Inferior parietal cortex (tissue), 1 donor: ENCODE data around the gene MTUS2.

Experiments used
- DNase-seq: peaks from one replicate; pipeline ENCODE4 v3.0.0-alpha.2; 2016; ENCODE audit errors: extremely low spot score

MTUS2 gene

DNA sequence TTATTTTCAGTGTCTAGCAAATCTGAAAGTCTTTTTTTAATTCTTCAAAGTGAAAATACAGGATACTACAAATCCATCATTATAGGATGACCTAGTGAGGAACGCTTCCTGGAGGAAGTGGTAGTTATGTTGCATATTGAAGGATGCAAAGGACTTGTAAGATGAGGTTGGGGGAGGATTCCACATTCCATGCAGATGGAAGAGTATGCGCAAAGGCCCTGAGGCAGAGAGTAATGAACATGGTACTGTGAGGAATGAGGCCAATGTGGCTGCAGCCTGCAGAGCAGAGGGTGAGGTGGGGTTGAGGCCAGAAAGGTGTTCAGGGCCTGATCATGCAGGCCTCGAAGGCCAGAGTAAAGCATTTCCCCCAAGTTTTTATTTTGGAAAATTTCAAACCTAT is 202.8 kb downstream of the MTUS2 start:
- DNase-seq = no peak

- no peak for DNase-seq
Measured at GRCh38 chr13:29024783-29025182, 204.6 kb downstream of the MTUS2 start.

DNA sequence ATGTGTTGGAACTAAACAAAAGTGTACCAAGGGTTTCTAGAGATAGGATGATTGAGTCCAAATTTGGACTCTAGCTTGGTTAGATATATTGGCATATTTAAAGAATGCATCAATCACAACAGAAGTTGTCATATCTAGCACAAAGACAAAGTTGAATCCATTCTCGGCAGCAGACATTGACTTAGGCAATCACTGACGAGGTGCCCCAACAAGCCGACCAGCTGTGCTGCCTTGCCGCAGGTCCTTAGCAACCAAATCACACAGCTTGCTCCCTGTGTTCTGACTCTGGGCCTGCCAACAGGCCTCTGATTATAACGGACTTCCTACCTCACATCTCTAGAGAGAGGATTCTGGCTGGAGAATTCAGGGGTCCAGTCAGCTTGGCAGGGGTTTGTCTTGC is 208.7 kb downstream of the MTUS2 start:
- DNase-seq = no peak

GRCh38 chr13:29038700-29039099 is 218.6 kb downstream of the MTUS2 start:
- no peak for DNase-seq

DNA sequence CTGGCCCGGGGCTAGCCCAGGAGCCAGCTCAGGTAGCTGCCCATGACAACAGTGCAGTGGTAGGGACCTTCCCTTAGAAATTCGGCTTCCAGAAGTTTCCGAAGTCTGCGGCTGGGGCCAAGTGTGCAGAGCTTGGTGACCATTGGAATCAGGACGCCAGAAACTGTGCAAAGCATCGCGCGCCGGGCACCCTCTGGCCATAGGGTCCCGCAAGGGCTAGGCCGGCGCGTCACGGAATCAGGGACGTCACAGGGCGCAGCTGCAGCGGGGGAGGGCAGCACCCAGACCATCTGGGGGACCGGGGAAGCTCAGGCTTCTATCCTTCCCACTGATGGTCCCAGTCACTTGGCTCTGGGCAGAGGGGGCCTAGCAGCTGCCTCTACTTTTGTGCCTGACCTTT is 219.1 kb downstream of the MTUS2 start:
- DNase-seq = no peak

- no peak for DNase-seq
Measured at GRCh38 chr13:29046588-29046987, 226.4 kb downstream of the MTUS2 start.

DNA sequence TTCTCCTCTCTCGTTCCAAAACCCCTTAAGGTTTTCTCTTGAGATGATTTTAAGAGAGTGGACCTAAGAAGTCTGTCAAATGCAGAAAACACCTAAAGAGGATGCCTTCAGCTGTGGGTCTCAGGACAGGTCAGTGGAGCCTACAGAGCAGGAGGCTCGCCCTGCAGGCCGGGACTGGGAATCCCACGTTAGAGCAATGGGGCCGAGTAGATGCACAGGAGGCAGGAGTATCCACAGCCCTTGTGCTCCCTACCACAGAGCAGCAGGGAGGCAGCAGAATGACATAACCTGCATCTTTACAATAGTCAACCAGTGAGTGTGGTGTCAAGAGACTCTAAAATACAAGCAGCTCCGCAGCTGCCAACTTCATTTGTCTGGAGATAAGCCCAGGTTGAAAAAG is 229.4 kb downstream of the MTUS2 start:
- DNase-seq = no peak

GRCh38 chr13:29050719-29051118 is 230.6 kb downstream of the MTUS2 start:
- no peak for DNase-seq

- DNase-seq = no peak
Measured at GRCh38 chr13:29059800-29060199, 239.7 kb downstream of the MTUS2 start.

DNA sequence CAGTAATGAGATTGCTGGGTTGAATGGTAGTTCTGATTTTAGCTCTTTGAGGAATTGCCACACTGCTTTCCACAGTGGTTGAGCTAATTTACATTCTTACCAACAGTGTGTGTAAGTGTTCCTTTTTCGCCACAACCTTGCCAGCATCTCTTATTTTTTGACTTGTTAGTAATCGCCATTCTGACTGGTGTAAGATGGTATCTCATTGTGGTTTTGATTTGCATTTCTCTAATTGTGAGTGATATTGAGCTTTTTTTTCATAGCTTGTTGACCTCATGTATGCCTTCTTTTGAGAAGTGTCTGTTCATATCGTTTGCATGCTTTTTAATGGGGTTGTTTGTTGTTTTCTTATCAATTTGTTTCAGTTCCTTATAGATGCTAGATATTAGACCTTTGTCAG is 245.0 kb downstream of the MTUS2 start:
- no peak for DNase-seq

DNA sequence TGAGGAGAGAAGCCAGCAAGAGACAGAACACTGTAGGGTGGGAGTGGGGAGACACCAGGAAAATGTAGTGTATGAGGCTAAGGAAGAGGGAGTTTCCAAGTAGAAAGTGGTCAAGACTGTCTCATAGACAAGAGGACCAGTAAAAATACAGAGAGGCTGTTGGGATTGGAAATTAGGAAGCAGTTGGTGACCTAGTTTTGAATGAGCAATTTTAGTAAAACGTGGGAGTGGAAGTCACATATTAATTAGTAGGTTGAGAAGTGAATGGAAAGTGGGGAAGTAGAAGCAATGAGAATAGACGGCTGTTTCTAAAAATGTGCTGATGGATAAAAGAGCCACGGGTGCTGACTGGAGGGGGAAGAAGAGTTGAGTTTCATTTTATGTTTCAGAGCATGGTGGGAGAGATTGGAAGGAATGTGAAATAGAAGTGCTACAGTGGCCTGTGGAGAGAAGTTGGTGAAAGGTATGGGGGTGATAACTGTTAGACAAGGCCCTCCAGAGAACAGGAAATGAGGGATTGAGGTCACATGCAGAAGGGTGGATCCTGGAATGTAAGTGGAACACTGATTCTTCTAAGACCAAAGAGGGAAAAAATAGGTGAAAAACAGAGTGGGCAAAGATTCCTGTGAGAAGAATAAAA is 247.3 kb downstream of the MTUS2 start:
- no peak for DNase-seq

DNA sequence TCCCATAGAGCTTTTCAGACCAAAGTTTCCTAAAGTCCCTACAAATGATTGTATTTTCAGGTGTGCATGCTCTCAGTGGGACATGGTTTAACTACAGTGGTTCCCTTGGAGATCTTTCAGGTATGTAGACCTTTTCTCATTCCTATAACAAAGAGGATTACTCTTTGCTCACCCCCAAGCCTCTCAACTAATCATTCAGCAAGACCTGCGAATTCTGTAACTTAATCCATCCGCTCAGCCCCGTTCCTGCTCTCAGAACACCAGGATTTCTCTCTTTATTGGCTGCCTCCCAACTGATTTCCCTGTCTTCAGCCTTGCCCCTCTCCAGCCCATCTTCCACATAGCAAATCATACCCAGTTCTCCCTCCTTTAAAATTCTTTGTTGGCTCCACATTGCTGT is 253.6 kb downstream of the MTUS2 start:
- DNase-seq = no peak

DNA sequence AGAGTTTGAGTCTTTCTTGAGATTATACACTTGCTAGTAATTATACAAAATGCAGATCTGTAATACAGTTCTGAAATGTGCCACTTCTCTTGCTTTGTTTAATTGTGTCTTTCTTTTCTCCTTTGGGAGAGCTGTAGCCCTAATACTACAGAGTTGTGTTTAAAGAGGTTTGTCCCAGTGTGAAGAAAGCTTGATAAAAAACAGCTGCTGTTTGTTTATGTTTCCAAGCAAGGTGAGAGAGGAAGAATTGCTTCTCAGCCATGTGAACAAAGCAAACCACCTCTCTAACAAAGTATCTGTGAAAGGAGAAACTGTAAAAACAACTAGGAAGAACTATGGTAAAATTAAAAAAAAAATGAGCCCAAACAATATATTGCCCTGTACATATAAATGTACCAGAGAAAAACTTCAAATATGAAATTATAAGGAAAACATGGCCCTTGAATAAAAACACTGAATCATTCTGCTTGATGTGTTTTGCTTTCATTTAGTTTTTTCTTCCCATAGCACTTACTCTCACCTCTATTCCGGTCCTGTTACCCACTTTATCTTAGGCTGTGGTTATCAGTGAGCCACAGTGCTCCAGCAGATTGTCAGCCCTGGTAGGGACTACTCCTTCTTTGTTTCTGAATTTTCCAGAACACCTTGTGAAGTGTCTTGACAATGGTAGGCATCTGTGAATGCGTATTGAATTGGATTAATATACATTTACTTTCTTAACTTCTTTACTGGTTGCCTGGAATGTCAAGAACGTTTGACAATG is 257.1 kb downstream of the MTUS2 start:
- no peak for DNase-seq

DNA sequence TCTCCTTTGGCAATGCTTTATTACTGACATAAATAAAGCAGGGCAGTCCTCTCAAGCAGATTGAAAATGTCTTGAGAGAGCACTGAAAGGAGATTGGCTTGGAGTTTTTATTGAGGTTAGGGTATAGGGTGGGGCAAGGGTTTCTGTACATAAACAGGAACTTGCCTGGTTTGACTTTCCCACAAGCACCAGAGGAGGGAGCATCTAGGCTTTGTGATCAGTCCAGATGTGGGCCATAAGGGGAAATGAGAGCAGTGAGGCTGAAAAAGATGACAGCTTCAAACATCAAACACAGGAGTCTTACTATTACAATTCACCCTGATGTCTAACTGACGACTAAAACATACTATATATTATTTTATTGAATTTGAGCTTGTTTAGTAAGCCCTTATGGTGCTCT is 260.9 kb downstream of the MTUS2 start:
- DNase-seq = no peak

- DNase-seq = no peak
Measured at GRCh38 chr13:29081697-29082440, 261.7 kb downstream of the MTUS2 start.

DNA sequence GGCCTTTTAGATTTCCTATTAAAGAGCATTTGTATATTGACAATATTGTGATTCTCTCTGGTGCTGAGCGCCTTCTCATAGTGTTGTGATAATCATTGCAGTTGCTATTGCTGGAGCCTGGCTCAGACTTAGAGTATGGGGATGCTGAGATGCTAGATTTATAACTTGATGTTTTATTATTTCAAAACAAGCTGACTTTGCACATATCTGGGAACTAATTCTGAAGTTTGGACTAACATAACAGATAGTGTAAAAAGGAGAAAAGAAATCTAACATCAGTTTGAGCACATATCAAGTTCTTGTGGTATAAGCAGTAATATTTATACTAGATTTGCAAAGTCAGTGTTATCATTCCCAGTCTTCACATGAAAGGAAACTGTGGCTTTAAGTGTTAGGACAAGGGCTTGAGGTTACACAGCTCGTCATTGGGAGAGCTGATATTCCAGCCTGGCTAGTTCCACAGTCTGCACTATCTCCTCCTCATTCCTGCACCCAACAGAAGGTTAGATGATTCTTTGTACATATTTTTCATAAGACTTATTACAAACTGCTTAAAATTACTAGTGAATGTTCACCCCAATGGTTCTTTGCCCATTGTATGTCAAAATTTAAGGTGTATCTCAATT is 279.8 kb downstream of the MTUS2 start:
- no peak for DNase-seq

DNA sequence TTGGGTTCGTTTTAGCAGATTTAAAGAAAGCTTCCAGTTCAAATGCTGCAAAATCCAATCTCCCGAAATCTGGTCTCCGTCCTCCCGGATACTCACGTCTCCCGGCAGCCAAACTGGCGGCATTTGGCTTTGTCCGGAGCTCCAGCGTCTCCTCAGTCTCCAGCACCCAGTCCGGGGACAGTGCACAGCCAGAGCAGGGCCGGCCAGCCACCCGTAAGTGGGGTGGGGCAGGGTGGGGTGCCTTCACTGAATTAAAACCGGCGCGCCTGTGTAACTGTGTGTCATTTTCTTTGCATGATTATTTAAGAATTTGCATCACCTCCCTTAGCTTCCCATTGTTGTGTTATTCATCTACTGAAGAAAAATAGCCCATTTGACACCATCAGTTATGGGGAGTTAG is 280.6 kb downstream of the MTUS2 start:
- no peak for DNase-seq

DNA sequence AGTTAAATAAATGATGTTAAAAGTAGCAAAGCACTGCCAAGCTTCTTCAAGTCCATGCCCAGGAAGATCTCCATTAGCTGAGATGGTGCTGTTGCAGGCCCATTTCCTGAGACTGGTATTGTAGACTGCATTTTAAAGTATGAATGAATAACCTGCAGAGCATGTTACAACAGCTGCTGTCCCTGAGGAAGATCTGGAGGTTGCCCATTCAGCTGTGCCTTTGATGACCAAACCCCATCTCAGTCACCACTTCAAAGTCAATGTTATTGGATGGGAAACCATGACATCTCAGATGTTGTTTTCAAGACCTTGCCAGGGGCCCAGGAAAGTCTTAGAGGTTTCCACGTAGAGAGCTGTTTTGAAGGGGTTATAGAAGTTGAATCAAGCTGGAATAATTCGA is 281.3 kb downstream of the MTUS2 start:
- no peak for DNase-seq

- DNase-seq = no peak
Measured at GRCh38 chr13:29101905-29102304, 281.8 kb downstream of the MTUS2 start.

- DNase-seq = no peak
Measured at GRCh38 chr13:29103065-29103800, 283.1 kb downstream of the MTUS2 start.

DNA sequence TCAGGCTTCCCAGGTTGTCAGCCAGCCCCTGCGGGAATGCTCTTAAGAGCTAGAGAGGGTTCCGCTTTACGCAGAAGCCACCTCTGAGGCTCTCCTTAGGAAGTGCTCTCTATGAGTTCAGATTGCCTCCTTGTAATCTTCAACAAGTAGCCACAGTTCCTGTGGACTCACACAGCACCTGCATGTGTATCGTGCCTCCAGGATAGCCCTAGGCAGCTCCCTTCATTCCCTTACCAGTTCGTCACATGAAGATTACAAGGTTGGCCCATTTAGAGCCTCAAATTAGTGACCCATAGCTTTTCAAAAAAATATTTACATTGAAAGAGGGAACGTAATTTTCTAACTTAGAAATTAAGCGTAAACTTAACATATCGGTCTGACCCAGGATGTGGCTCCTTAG is 284.3 kb downstream of the MTUS2 start:
- no peak for DNase-seq

DNA sequence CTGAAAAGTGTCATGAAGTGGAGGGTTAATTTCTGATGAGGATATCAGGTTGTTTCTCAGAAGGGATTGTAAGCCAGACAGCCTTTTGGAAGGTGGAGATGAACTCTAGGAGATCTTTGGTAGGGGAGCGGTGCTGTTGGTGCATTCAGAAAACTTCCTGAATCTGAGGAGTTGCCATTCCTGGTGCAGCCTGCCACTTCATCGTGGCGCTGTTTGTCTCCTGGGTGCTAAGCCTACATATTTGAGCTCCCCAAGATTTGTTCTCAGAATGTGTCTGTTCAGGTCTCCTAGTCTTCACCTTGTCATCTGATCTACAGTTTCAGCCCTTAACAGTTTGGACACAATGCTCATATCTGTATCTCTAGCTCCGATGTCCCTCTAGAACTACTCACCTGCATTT is 285.6 kb downstream of the MTUS2 start:
- no peak for DNase-seq
